Measurements from ENCODE around the gene SPON1. TPM values are rescaled to one million over a fixed set of nuclear protein-coding genes. Genes with fewer than 3 reads are reported as not detected.

The SPON1 gene
- total RNA-seq, 2 donors from 2014 or later: 9.3 to 26.7 TPM

DNA sequence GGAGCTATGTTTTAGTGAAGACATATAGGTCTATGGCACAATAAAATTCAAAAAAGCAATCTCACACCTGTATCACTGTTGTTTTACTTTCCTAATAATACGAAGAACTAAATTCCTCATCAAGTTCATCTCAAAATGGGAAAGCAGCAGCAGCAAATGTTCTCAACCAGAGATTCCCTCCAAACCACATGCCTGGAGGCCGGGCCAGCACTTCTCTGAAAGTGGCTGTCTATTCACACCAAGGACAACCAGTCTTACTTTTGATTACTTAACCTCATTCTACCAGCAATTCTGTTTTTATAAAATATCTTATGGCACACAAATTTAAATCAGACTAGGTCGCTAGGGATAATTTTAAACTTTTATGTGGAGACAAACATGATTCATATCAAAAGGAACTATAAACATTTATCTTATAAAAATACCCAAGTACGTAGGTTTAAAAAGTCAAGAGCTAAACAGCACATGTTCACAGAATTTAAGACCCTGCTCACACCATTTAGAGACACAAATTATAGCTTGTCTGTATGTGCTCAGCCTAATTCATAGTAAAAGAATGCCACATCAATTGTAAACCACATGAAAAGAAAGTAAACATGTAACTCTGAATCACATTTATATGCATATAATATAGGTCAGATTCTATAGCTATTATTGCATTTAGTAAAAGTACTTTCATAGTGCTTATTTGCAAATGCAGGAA is 350.4 kb downstream of the SPON1 start:
- 49 to 70% methylated on average over 4 of the region's 4 CpGs for WGBS, 2 donors
- TF ChIP-seq, protein P1, sequence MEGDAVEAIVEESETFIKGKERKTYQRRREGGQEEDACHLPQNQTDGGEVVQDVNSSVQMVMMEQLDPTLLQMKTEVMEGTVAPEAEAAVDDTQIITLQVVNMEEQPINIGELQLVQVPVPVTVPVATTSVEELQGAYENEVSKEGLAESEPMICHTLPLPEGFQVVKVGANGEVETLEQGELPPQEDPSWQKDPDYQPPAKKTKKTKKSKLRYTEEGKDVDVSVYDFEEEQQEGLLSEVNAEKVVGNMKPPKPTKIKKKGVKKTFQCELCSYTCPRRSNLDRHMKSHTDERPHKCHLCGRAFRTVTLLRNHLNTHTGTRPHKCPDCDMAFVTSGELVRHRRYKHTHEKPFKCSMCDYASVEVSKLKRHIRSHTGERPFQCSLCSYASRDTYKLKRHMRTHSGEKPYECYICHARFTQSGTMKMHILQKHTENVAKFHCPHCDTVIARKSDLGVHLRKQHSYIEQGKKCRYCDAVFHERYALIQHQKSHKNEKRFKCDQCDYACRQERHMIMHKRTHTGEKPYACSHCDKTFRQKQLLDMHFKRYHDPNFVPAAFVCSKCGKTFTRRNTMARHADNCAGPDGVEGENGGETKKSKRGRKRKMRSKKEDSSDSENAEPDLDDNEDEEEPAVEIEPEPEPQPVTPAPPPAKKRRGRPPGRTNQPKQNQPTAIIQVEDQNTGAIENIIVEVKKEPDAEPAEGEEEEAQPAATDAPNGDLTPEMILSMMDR (IDR thresholded peaks at IDR 0.05): no peak
- no peak for TF ChIP-seq POLR2A (IDR thresholded peaks at IDR 0.05)
- H3K36me3 ChIP-seq (replicated peaks in 1 of 2; ENCODE audit: insufficient read depth in 1 of 2, low read depth in 2 of 2): no peaks in the 10 kb centered on the region

GRCh38 chr11:14314127-14314526 is 351.6 kb downstream of the SPON1 start:
- no peak for DNase-seq
- TF ChIP-seq, protein P1 (IDR thresholded peaks at IDR 0.05): no peak
- no peak for TF ChIP-seq POLR2A (IDR thresholded peaks at IDR 0.05)
- ATAC-seq: no peak
- Histone ChIP-seq H3K27ac (no peak overlapping the region), H3K4me1 (peaks cover 16% of the 10 kb centered on the region), H3K36me3 (replicated peaks in 1 of 2; ENCODE audit: insufficient read depth in 1 of 2, low read depth in 2 of 2) (no peaks in the 10 kb centered on the region), H3K27me3 (no peaks in the 10 kb centered on the region), H3K9me3 (no peaks in the 10 kb centered on the region), H3K4me3 (no peak overlapping the region)
- 78 to 86% methylated on average over 2 of the region's 2 CpGs for WGBS, 2 donors
- intact Hi-C loops (cut with DNase I): no loop called here

More for the DNA sequence above, 350.4 kb downstream of the SPON1 start:
- no peak for DNase-seq
- H3K4me3 ChIP-seq: no peak overlapping the region
- peaks cover 19% of the 10 kb centered on the region for H3K4me1 ChIP-seq
- no peak overlapping the region for H3K27ac ChIP-seq
- no peaks in the 10 kb centered on the region for H3K27me3 ChIP-seq
- ATAC-seq: no peak
- intact Hi-C loops (cut with DNase I): no loop called here
- H3K9me3 ChIP-seq: no peaks in the 10 kb centered on the region

DNA sequence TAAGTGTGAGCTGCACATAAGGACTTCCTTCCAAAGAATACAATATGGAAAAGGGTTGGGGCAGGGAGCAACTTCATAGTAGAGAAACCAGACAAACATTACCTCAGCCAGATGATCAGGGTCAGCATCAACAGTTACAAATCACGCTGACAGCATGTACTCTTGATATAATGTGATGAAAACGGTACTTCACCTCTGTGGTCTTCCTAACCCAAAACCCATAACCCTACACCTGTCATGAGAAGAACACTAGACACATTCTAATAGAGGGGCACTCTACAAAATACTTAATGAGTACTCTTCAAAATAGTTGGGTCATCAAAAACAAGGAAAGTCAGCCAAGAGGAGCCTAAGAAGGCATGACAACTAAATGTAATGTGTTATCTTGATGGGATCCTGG is 352.6 kb downstream of the SPON1 start:
- WGBS, 2 donors: 93 to 95% methylated on average over 2 of the region's 2 CpGs
- H3K27ac ChIP-seq: no peak overlapping the region
- no peaks in the 10 kb centered on the region for H3K9me3 ChIP-seq
- peaks cover 7% of the 10 kb centered on the region for H3K4me1 ChIP-seq
- H3K36me3 ChIP-seq (replicated peaks in 1 of 2; ENCODE audit: insufficient read depth in 1 of 2, low read depth in 2 of 2): no peaks in the 10 kb centered on the region
- H3K27me3 ChIP-seq: no peaks in the 10 kb centered on the region
- DNase-seq (no peak), ATAC-seq (no peak)
- no peak for TF ChIP-seq POLR2A (IDR thresholded peaks at IDR 0.05)
- TF ChIP-seq, protein P1 (IDR thresholded peaks at IDR 0.05): no peak
- no peak overlapping the region for H3K4me3 ChIP-seq
- intact Hi-C loops (cut with DNase I): no loop called here

Small RNA genes lying within 50 kb of the gene (small RNA-seq; reads per million reads assigned to genes)
- gene RNA5SP332: not detected
